ENCODE measurements around the gene RASD2.

RASD2 gene

DNA sequence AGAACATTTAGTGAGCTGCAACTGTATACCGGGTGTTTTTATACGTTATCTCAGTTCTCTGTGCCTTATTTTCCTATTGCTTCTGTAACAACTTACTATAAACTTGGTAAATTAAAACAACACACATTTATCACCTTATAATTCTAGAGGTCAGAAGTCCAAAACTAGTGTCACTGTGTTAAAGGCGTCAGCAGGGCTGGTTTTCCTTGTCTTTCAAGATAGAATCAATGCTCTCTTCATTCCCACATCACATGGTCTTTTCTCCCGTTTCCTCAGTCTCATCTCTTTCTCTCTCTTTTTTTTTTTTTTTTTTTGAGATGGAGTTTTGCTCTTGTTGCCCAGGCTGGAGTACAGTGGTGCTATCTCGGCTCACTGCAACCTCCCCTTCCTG, 40.4 kb downstream of the RASD2 start:
- Histone ChIP-seq H3K36me3 (ENCODE audit: insufficient read depth, low read length) (no peaks in the 10 kb centered on the region), H3K27me3 (ENCODE audit: control insufficient read depth, insufficient read depth, low read length) (peaks cover 3% of the 10 kb centered on the region)

DNA sequence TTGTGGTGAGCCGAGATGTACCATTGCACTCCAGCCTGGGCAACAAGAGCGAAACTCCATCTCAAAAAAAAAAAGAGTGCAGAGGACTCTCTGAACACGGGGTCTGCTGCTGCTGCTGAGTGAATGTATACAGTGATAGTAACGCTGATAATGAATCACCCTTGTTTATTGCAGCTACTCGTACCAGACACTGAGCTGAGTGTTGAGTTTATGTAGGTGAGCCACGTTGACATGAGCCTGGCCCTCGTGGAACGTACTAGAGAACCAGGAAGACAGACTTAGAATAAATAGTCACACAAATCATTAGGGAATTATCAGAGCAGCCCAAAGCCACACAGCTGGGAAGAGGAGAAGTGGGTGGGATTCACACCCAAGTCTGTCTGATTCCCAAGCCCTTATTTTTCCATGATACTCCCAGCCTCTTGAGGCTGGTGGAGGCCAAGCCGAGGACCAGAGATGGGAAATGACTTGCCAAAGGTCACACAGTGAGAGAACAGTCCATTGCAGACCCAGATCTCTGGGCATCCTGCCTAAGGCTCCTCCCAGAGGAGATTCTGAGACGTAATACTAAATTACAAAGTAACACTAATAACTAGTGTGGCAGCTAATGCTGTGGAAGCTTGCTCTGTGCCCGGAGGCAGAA, 41.7 kb downstream of the RASD2 start:
- Histone ChIP-seq H3K9me3 (replicated peaks; ENCODE audit: low read length) (no peaks in the 10 kb centered on the region), H3K4me1 (ENCODE audit: control insufficient read depth, insufficient read depth, low read length) (no peaks in the 10 kb centered on the region), H3K4me3 (ENCODE audit: low read length) (no peak overlapping the region), H3K36me3 (ENCODE audit: insufficient read depth, low read length) (no peaks in the 10 kb centered on the region), H3K9ac (ENCODE audit: low read depth, low read length) (no peak overlapping the region), H3K27me3 (ENCODE audit: control insufficient read depth, insufficient read depth, low read length) (peaks cover 3% of the 10 kb centered on the region), H3K4me2 (ENCODE audit: low read length) (no peak overlapping the region)

More for the DNA sequence above, 40.4 kb downstream of the RASD2 start:
- no peak overlapping the region for H3K4me3 ChIP-seq (ENCODE audit: low read length)
- H3K4me2 ChIP-seq (ENCODE audit: low read length), result no peak overlapping the region
- H3K9me3 ChIP-seq (replicated peaks; ENCODE audit: low read length), result no peaks in the 10 kb centered on the region
- H3K4me1 ChIP-seq (ENCODE audit: control insufficient read depth, insufficient read depth, low read length), result no peaks in the 10 kb centered on the region
- no peak overlapping the region for H3K9ac ChIP-seq (ENCODE audit: low read depth, low read length)

DNA sequence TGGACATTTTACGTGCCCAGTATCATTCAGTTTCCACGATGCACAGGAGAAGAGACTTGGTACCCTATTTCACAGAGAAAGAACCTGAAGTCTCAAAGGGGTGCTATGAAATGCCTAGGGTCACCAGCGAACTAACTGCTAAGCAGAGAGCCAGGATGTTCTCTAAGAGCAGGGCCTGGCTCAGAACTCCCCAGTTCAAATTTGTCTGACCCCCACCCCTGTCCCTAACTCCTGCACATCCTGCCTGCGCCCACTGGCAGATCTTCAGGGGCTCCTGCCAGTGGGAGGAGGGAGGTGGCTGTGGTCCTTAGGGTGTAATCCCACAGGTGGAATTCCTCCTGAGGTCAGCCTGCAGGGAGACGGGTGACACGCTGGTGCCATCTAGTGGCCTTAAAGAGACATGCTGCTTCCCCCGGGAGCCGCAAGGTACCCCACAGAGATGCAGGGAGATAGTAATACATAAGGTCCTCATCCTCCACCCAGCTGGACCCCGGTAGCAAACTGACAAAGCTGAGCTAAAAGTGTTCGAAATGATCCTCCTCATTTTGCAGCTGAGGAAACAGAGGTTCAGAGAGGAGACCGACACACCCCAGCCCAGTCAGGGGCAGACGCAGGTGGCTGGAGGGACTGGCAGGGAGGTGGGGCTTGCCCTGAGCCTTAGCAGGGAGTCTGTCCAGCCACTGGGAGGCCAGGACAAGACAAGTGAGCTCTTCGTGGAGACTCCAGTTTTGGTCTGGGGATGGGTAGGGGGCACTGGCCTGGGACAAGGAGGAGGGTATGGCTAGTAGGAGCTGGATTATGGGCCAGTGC, 42.4 kb downstream of the RASD2 start:
- H3K4me1 ChIP-seq (ENCODE audit: control insufficient read depth, insufficient read depth, low read length), result no peaks in the 10 kb centered on the region
- no peaks in the 10 kb centered on the region for H3K36me3 ChIP-seq (ENCODE audit: insufficient read depth, low read length)
- H3K27me3 ChIP-seq (ENCODE audit: control insufficient read depth, insufficient read depth, low read length), result peaks cover 3% of the 10 kb centered on the region
- no peak overlapping the region for H3K9ac ChIP-seq (ENCODE audit: low read depth, low read length)
- H3K4me3 ChIP-seq (ENCODE audit: low read length), result no peak overlapping the region
- H3K9me3 ChIP-seq (replicated peaks; ENCODE audit: low read length), result no peaks in the 10 kb centered on the region
- H3K4me2 ChIP-seq (ENCODE audit: low read length), result no peak overlapping the region

DNA sequence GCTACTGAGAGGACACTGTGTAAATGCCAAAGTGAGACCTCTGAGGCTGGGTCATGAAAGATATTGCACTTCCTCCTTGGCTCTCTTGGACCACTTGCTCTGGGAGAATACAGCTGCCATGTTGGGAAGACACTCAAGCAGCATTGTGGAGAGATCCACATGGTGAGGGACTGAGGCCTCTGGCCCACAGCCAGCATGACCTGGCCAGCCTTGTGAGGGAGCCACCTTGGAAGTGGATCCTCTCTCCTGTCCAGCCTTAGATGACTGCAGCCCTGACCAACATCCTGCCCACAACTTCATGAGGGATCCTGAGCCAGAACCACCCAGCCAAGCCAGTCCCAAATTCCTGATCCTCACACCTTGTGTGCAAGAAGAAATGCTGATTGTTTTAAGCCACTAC, 46.1 kb downstream of the RASD2 start:
- Histone ChIP-seq H3K4me2 (ENCODE audit: low read length) (no peak overlapping the region), H3K36me3 (ENCODE audit: insufficient read depth, low read length) (no peaks in the 10 kb centered on the region), H3K9me3 (replicated peaks; ENCODE audit: low read length) (no peaks in the 10 kb centered on the region), H3K9ac (ENCODE audit: low read depth, low read length) (no peak overlapping the region), H3K4me1 (ENCODE audit: control insufficient read depth, insufficient read depth, low read length) (peaks cover 10% of the 10 kb centered on the region), H3K27me3 (ENCODE audit: control insufficient read depth, insufficient read depth, low read length) (no peaks in the 10 kb centered on the region), H3K4me3 (ENCODE audit: low read length) (no peak overlapping the region)

DNA sequence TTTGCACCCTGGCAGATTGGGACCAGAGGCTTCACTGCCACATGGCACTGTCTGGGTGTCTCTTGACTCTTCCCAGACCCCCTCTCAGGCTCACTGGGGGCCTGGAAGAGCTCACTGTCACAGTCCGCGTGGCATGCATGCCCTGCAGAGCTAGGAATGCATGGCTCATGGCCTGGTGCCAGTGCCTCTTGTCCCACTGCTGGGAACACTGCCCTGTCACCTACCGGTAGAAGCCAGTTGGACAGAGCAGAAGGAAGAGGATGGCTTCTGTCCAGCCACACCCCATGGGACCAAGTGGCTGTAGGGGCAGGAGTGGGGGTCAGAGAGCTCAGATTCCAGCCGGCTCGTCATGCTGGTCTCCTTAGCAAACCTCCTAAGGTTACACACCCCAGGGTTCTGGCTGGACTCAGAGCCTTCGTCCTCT, 46.8 kb downstream of the RASD2 start:
- Histone ChIP-seq H3K9ac (ENCODE audit: low read depth, low read length) (no peak overlapping the region), H3K27me3 (ENCODE audit: control insufficient read depth, insufficient read depth, low read length) (no peaks in the 10 kb centered on the region), H3K4me2 (ENCODE audit: low read length) (no peak overlapping the region), H3K36me3 (ENCODE audit: insufficient read depth, low read length) (no peaks in the 10 kb centered on the region), H3K9me3 (replicated peaks; ENCODE audit: low read length) (no peaks in the 10 kb centered on the region), H3K4me1 (ENCODE audit: control insufficient read depth, insufficient read depth, low read length) (peaks cover 10% of the 10 kb centered on the region), H3K4me3 (ENCODE audit: low read length) (no peak overlapping the region)

DNA sequence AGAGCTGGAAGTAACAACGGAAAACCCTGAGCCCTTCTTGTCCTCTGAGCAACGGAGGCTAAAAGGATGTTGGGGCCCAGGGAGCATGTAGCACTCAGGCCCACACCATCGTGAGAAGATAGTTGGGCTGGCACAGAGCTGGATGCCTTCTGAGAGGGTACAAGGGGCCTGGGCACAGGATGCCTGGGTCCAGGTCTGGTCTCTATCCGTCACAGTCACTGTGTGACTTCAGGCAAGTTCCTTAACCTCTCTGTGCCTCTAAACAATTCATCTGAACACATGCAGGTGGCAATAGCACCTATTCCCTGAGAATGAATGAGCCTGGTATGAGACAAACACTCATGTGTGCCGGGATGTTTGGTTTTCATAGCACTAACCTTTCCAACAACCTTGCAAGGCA, 47.3 kb downstream of the RASD2 start:
- no peaks in the 10 kb centered on the region for H3K36me3 ChIP-seq (ENCODE audit: insufficient read depth, low read length)
- no peaks in the 10 kb centered on the region for H3K27me3 ChIP-seq (ENCODE audit: control insufficient read depth, insufficient read depth, low read length)
- peaks cover 10% of the 10 kb centered on the region for H3K4me1 ChIP-seq (ENCODE audit: control insufficient read depth, insufficient read depth, low read length)
- no peak overlapping the region for H3K4me2 ChIP-seq (ENCODE audit: low read length)
- H3K9me3 ChIP-seq (replicated peaks; ENCODE audit: low read length), result no peaks in the 10 kb centered on the region
- no peak overlapping the region for H3K4me3 ChIP-seq (ENCODE audit: low read length)
- no peak overlapping the region for H3K9ac ChIP-seq (ENCODE audit: low read depth, low read length)

- no peak overlapping the region for H3K9ac ChIP-seq (ENCODE audit: low read depth, low read length)
- peaks cover 10% of the 10 kb centered on the region for H3K4me1 ChIP-seq (ENCODE audit: control insufficient read depth, insufficient read depth, low read length)
- no peaks in the 10 kb centered on the region for H3K9me3 ChIP-seq (replicated peaks; ENCODE audit: low read length)
- H3K4me2 ChIP-seq (ENCODE audit: low read length), result no peak overlapping the region
- H3K27me3 ChIP-seq (ENCODE audit: control insufficient read depth, insufficient read depth, low read length), result peaks cover 4% of the 10 kb centered on the region
- H3K36me3 ChIP-seq (ENCODE audit: insufficient read depth, low read length), result no peaks in the 10 kb centered on the region
- H3K4me3 ChIP-seq (ENCODE audit: low read length), result no peak overlapping the region
Observed at GRCh38 chr22:35589071-35589755, 48.6 kb downstream of the RASD2 start.

DNA sequence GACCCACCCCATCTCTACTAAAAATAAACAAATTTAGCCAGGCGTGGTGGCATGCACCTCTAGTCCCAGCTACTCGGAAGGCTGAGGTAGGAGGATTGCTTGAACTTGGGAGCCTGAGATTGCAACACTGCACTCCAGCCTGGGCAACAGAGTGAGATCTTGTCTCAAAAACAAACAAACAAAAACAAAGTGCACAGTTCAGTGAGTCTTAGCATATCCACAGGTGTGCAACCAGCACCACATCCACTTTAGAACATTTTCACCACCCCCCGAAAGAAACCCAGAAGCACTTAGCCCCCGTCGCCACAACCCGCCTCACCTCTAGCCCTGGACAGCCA, 49.1 kb downstream of the RASD2 start:
- Histone ChIP-seq H3K36me3 (ENCODE audit: insufficient read depth, low read length) (no peaks in the 10 kb centered on the region), H3K9ac (ENCODE audit: low read depth, low read length) (no peak overlapping the region), H3K27me3 (ENCODE audit: control insufficient read depth, insufficient read depth, low read length) (peaks cover 7% of the 10 kb centered on the region), H3K4me1 (ENCODE audit: control insufficient read depth, insufficient read depth, low read length) (peaks cover 10% of the 10 kb centered on the region), H3K9me3 (replicated peaks; ENCODE audit: low read length) (no peaks in the 10 kb centered on the region), H3K4me2 (ENCODE audit: low read length) (no peak overlapping the region), H3K4me3 (ENCODE audit: low read length) (no peak overlapping the region)

DNA sequence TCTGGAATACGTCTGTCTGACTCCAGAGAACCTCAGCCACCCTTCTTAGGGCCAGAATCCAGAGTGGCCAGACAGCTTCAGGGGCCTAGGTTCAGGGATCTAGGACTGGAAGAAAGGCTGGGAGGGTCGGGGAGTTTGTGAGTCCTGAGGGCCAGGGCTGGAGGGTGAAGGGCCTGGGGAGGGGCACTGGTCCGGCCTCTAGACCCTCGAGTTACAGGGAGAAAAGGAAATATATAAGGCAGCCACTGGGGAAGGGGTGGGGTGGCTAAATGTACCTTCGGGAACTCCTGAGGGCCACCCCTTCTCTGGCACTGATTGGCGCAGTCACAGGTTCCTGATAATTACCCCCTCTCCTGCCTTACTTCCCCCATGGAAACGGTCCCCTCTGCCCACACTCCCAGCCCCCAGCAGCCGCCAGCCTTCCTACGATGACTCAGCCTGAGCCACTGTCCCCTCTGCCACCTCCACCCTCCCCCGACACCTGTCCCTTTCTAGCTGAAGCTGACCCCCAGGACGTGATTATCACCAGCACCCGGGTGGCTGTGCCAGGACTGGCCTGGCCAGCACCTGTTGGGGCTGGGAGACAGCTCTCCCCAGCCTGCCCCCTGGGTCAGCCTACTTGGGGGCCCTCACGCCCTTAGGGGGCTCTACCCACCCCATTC, 50.1 kb downstream of the RASD2 start:
- H3K4me3 ChIP-seq (ENCODE audit: low read length), result no peak overlapping the region
- H3K36me3 ChIP-seq (ENCODE audit: insufficient read depth, low read length), result no peaks in the 10 kb centered on the region
- H3K4me1 ChIP-seq (ENCODE audit: control insufficient read depth, insufficient read depth, low read length), result peaks cover 10% of the 10 kb centered on the region
- no peak overlapping the region for H3K4me2 ChIP-seq (ENCODE audit: low read length)
- peaks cover 13% of the 10 kb centered on the region for H3K27me3 ChIP-seq (ENCODE audit: control insufficient read depth, insufficient read depth, low read length)
- no peaks in the 10 kb centered on the region for H3K9me3 ChIP-seq (replicated peaks; ENCODE audit: low read length)
- no peak overlapping the region for H3K9ac ChIP-seq (ENCODE audit: low read depth, low read length)

DNA sequence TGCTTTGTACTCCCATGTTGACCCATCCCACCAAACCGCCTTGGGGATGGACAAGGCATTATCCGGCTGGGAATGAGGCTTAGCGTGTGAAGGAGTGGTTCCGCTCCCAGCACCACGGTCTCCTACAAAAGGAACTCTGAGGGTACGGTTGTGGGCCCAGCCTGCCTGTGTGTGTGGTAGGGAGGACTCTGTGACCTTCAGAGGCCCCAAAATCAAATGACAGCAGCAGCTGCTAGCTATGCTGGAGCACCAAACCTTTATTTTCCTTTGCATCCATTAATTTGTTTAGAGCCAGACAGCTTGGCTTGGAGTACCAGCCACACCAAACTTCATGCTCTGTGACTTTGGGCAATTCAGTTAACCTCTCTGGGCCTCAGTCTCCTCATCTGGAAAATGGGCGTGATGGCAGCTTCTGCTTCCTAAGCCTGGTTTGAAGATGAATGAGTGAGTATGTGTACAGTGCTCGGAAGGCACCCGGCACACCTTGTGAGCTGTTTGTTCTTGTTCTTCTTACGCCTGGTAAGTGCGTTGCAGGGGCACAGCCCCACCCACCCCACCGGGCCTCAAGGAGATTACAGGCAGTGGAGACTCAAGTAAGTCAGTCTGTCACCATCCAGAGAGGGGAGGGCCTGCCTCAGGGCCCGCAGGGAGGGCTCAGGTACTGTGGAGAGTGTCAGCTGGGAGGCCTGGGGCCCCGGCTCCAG, 51.2 kb downstream of the RASD2 start:
- H3K4me3 ChIP-seq (ENCODE audit: low read length), result no peak overlapping the region
- H3K36me3 ChIP-seq (ENCODE audit: insufficient read depth, low read length), result no peaks in the 10 kb centered on the region
- peaks cover 18% of the 10 kb centered on the region for H3K27me3 ChIP-seq (ENCODE audit: control insufficient read depth, insufficient read depth, low read length)
- no peaks in the 10 kb centered on the region for H3K9me3 ChIP-seq (replicated peaks; ENCODE audit: low read length)
- peaks cover 10% of the 10 kb centered on the region for H3K4me1 ChIP-seq (ENCODE audit: control insufficient read depth, insufficient read depth, low read length)
- no peak overlapping the region for H3K9ac ChIP-seq (ENCODE audit: low read depth, low read length)
- no peak overlapping the region for H3K4me2 ChIP-seq (ENCODE audit: low read length)

- H3K4me2 ChIP-seq (ENCODE audit: low read length), result no peak overlapping the region
- H3K9me3 ChIP-seq (replicated peaks; ENCODE audit: low read length), result no peaks in the 10 kb centered on the region
- H3K27me3 ChIP-seq (ENCODE audit: control insufficient read depth, insufficient read depth, low read length), result peaks cover 18% of the 10 kb centered on the region
- H3K36me3 ChIP-seq (ENCODE audit: insufficient read depth, low read length), result no peaks in the 10 kb centered on the region
- H3K4me1 ChIP-seq (ENCODE audit: control insufficient read depth, insufficient read depth, low read length), result peaks cover 10% of the 10 kb centered on the region
- no peak overlapping the region for H3K9ac ChIP-seq (ENCODE audit: low read depth, low read length)
- H3K4me3 ChIP-seq (ENCODE audit: low read length), result no peak overlapping the region
Observed at GRCh38 chr22:35592418-35592967, 51.9 kb downstream of the RASD2 start.
